B cell (primary cell): ENCODE data around the gene KATNAL1.

Experiments
- CTCF ChIP-seq: fragments of 200-600 bp; IDR thresholded peaks from one replicate; pipeline ENCODE4 v1.8.0; 2022; ENCODE audit warnings: antibody characterized with exemption, mild to moderate bottlenecking
- EZH2 ChIP-seq: IDR thresholded peaks from 2 replicates; pipeline ENCODE4 v1.6.1; 2012; ENCODE audit warnings: borderline replicate concordance, low read depth, mild to moderate bottlenecking, moderate library complexity, low read length; ENCODE audit not compliant: insufficient read depth, poor library complexity, severe bottlenecking

DNA sequence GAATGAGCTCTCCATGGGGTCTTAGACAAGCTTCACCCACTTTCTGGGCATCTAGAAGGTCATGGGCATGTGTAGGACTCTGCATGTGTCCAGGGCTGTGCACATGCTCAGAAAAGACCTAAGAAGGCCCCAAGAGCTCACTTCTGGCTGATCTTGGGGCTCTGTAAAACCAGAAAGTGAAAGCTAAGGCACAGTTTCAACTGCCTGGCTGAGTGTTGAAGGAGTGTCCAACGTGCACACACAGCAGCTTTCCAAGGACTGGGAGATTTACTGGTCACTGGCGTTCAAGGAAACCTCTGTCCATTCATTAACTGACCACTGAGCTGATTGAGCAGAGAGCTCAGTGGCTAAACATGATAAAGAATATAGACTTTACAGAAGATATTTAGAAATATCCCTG, 137.9 kb downstream of the KATNAL1 start:
- no peak for TF ChIP-seq CTCF
- no peak for TF ChIP-seq EZH2
